Fibroblast of lung (primary cell): ENCODE measurements around the gene SGK1. TPM values are rescaled to one million over a fixed set of nuclear protein-coding genes. Genes with fewer than 3 reads are reported as not detected.

Experiments
- DNase-seq, 2 donors: peaks; one replicate each; pipeline versions ENCODE4 v3.0.0 to v3.0.0-alpha.2; 2010; ENCODE audit warnings: low read depth in 2 of 2
- H2AFZ ChIP-seq: 2 replicates; pipeline ENCODE4 v1.5.1; 2012; ENCODE audit warnings: low read length, control low read depth, inconsistent platforms
- H3K27ac ChIP-seq: 2 replicates; pipeline ENCODE4 v1.5.1; 2011; ENCODE audit warnings: low read length, control low read depth; ENCODE audit not compliant: insufficient read depth
- H3K27me3 ChIP-seq: 2 replicates; pipeline ENCODE4 v1.5.1; 2011; ENCODE audit warnings: mild to moderate bottlenecking, low read length; ENCODE audit not compliant: control insufficient read depth, insufficient read depth
- H3K36me3 ChIP-seq: 2 replicates; pipeline ENCODE4 v1.5.1; 2011; ENCODE audit warnings: low read length; ENCODE audit not compliant: control insufficient read depth, insufficient read depth
- H3K4me1 ChIP-seq: 2 replicates; pipeline ENCODE4 v1.5.1; 2011; ENCODE audit warnings: low read length; ENCODE audit not compliant: control insufficient read depth, insufficient read depth; ENCODE audit errors: extremely low read depth
- H3K4me2 ChIP-seq: 2 replicates; pipeline ENCODE4 v1.5.1; 2011; ENCODE audit warnings: low read length, control low read depth; ENCODE audit not compliant: insufficient read depth; ENCODE audit errors: extremely low read depth
- H3K4me3 ChIP-seq, 4 experiments: fragments of 200-600 bp in 1 of 4; sonication (generic) in 1 of 4; replicated peaks in 1 of 4; 2 replicates each; pipeline ENCODE4 v1.5.1; 2011 to 2016; ENCODE audit warnings: low read length in 4 of 4, low read depth in 3 of 4, mild to moderate bottlenecking in 3 of 4, control low read depth in 2 of 4, inconsistent platforms in 1 of 4, mixed read lengths in 1 of 4; ENCODE audit not compliant: insufficient read depth in 1 of 4; ENCODE audit errors: control extremely low read depth in 1 of 4
- H3K79me2 ChIP-seq: 2 replicates; pipeline ENCODE4 v1.5.1; 2012; ENCODE audit warnings: mild to moderate bottlenecking, low read length, inconsistent platforms; ENCODE audit not compliant: control insufficient read depth, insufficient read depth
- H3K9ac ChIP-seq: 2 replicates; pipeline ENCODE4 v1.5.1; 2011; ENCODE audit warnings: mild to moderate bottlenecking, low read length, control low read depth; ENCODE audit not compliant: insufficient read depth
- H3K9me3 ChIP-seq: 2 replicates; pipeline ENCODE4 v1.5.1; 2012; ENCODE audit warnings: low read depth, low read length; ENCODE audit not compliant: control insufficient read depth, insufficient read depth
- H4K20me1 ChIP-seq: 2 replicates; pipeline ENCODE4 v1.5.1; 2011; ENCODE audit warnings: low read length; ENCODE audit not compliant: control insufficient read depth, insufficient read depth; ENCODE audit errors: extremely low read depth
- EZH2 ChIP-seq: IDR thresholded peaks from 2 replicates; pipeline ENCODE4 v1.5.1; 2012; ENCODE audit warnings: low read length, control low read depth, mild to moderate bottlenecking; ENCODE audit errors: missing control alignments
- polyA plus RNA-seq, 2 donors: library from polyadenylated mRNA; depleted of rRNA in 1 of 2; stranded (reverse) in 1 of 2; unstranded in 1 of 2; fragments of >200 nt; gene quantifications; 2 replicates each; pipeline ENCODE4 v1.2.1, GENCODE V29; 2011 to 2012; ENCODE audit warnings: missing spikeins in 1 of 2
- total RNA-seq: library from RNA; depleted of rRNA; stranded (reverse); fragments of >200 nt; gene quantifications from 2 replicates; pipeline ENCODE4 v1.2.1, GENCODE V29; 2014
- TF ChIP-seq, protein P1 (sequence below), 2 donors: IDR thresholded peaks in 1 of 2; conservative IDR thresholded peaks in 1 of 2; 1 replicate in 1 of 2; 2 replicates in 1 of 2; pipeline ENCODE4 v1.5.1; 2011 to 2012; ENCODE audit warnings: low read length in 2 of 2, control low read depth in 1 of 2, inconsistent platforms in 1 of 2, low read depth in 1 of 2, mild to moderate bottlenecking in 1 of 2

The SGK1 gene
- total and polyA plus RNA-seq, 2 donors (not counting 1 experiment from before 2014, with no cell fraction given), result 132 to 154 TPM

DNA sequence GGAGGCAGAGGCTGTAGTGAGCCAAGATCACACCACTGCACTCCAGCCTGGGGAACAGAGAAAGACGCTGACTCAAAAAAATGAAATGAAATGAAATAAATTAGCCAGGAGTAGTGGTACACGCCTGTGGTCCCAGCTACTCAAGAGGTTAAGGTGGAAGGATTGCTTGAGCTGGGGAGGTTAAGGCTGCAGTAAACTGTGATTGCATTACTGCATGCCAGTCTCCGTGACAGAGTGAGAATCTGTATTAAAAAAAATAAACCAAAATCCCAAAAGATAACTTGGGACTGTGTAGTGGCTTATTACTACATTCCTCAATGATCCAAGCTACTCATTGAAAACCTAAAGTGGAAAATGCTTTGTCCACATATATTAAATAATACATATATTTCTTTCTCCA is 87.0 kb downstream of the SGK1 start:
- H3K79me2 ChIP-seq, result no peaks in the 10 kb centered on the region
- H3K4me3 ChIP-seq, result no peak overlapping the region
- no peaks in the 10 kb centered on the region for H3K9me3 ChIP-seq
- H3K27me3 ChIP-seq, result no peaks in the 10 kb centered on the region
- peaks cover 5% of the 10 kb centered on the region for H3K4me1 ChIP-seq
- no peak overlapping the region for H3K27ac ChIP-seq
- peak in 1 of 2 donors; percentile 75 for DNase-seq
- no peak for TF ChIP-seq EZH2
- TF ChIP-seq, protein P1, sequence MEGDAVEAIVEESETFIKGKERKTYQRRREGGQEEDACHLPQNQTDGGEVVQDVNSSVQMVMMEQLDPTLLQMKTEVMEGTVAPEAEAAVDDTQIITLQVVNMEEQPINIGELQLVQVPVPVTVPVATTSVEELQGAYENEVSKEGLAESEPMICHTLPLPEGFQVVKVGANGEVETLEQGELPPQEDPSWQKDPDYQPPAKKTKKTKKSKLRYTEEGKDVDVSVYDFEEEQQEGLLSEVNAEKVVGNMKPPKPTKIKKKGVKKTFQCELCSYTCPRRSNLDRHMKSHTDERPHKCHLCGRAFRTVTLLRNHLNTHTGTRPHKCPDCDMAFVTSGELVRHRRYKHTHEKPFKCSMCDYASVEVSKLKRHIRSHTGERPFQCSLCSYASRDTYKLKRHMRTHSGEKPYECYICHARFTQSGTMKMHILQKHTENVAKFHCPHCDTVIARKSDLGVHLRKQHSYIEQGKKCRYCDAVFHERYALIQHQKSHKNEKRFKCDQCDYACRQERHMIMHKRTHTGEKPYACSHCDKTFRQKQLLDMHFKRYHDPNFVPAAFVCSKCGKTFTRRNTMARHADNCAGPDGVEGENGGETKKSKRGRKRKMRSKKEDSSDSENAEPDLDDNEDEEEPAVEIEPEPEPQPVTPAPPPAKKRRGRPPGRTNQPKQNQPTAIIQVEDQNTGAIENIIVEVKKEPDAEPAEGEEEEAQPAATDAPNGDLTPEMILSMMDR (conservative IDR thresholded peaks at IDR 0.05 in 1 of 2, IDR thresholded peaks at IDR 0.05 in 1 of 2; ENCODE audit: low read depth in 1 of 2, low read length in 2 of 2), result no peak
- no peak overlapping the region for H2AFZ ChIP-seq
- H3K36me3 ChIP-seq, result no peaks in the 10 kb centered on the region
- H4K20me1 ChIP-seq, result no peaks in the 10 kb centered on the region
- no peak overlapping the region for H3K4me2 ChIP-seq
- no peak overlapping the region for H3K9ac ChIP-seq

DNA sequence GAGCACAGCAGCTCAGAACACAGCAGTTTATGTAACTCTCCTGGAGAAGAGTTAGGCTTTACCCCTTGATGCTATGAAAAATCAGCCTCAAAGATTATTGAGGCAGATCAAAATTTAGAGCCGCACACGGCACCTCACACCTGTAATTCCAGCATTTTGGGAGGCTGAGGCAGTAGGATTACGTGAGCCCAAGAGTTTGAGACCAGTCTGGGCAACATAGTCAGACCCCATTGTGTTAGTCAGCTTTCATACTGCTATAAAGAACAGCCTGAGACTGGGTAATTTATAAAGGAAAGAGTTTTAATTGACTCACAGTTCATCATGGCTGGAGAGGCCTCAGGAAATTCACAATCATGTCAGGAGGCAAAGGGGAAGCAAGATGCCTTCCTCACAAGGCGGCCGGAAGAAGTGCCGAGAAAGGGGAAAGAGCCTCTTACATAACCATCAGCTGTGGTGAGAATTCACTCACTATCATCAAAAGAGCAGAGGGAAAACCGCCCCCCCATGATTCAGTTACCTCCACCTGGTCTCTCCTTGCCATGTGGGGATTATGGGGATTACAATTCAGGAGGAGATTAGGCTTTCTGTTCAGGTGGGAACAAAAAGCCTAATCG is 87.7 kb downstream of the SGK1 start:
- no peaks in the 10 kb centered on the region for H3K79me2 ChIP-seq
- no peak for DNase-seq
- no peaks in the 10 kb centered on the region for H3K9me3 ChIP-seq

DNA sequence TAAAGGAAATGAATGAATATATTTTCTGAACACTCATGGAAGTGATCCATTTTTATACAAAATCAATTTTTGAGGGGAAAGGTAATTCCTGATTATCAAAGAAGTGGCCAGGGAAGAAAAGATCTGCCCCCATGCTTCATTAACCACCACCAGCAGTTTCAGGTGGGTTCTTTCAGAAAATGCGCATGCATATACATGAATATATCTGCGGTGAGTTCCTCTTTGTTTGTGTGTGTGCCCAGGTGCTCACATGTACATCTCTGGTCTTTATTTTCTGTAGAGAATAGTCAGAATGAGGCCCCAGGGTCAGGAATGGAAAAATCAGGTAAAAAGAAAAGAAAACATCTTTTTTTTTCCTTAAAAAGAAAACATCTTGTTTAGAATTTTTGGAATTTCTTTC is 88.4 kb downstream of the SGK1 start:
- H4K20me1 ChIP-seq, result no peaks in the 10 kb centered on the region
- H3K4me3 ChIP-seq, result no peak overlapping the region
- H3K36me3 ChIP-seq, result no peaks in the 10 kb centered on the region
- H3K4me2 ChIP-seq, result no peak overlapping the region
- no peaks in the 10 kb centered on the region for H3K9me3 ChIP-seq
- H2AFZ ChIP-seq, result no peak overlapping the region
- no peaks in the 10 kb centered on the region for H3K27me3 ChIP-seq
- no peak for DNase-seq
- no peak overlapping the region for H3K27ac ChIP-seq
- TF ChIP-seq, protein P1 (conservative IDR thresholded peaks at IDR 0.05 in 1 of 2, IDR thresholded peaks at IDR 0.05 in 1 of 2; ENCODE audit: low read depth in 1 of 2, low read length in 2 of 2), result no peak
- no peak for TF ChIP-seq EZH2
- H3K79me2 ChIP-seq, result no peaks in the 10 kb centered on the region
- H3K9ac ChIP-seq, result no peak overlapping the region
- H3K4me1 ChIP-seq, result no peaks in the 10 kb centered on the region

More for the DNA sequence above, 87.7 kb downstream of the SGK1 start:
- Histone ChIP-seq H3K36me3 (no peaks in the 10 kb centered on the region), H2AFZ (no peak overlapping the region), H4K20me1 (no peaks in the 10 kb centered on the region), H3K4me1 (no peaks in the 10 kb centered on the region), H3K9ac (no peak overlapping the region), H3K27me3 (no peaks in the 10 kb centered on the region), H3K4me3 (no peak overlapping the region), H3K4me2 (no peak overlapping the region), H3K27ac (no peak overlapping the region)
- TF ChIP-seq, protein P1 (conservative IDR thresholded peaks at IDR 0.05 in 1 of 2, IDR thresholded peaks at IDR 0.05 in 1 of 2; ENCODE audit: low read depth in 1 of 2, low read length in 2 of 2), result no peak
- no peak for TF ChIP-seq EZH2
